Neural cell (in vitro differentiated cells): ENCODE data around the gene GPS1. TPM values are rescaled to one million over a fixed set of nuclear protein-coding genes. Genes with fewer than 3 reads are reported as not detected.

Experiments used
- H2AFZ ChIP-seq: fragments of 200-600, 300-800 bp; sonication (generic), shearing (Covaris generic); 2 replicates; pipeline ENCODE4 v1.6.0; 2014; ENCODE audit warnings: low read depth, mild to moderate bottlenecking, antibody characterized with exemption, low read length, moderate library complexity
- H3F3A ChIP-seq: fragments of 200-600 bp; shearing (Covaris generic); 2 replicates; pipeline ENCODE4 v1.6.1; 2016; ENCODE audit warnings: mild to moderate bottlenecking, moderate library complexity, mixed read lengths, antibody characterized with exemption, low read length; ENCODE audit not compliant: insufficient read depth, poor library complexity, severe bottlenecking
- H3K27ac ChIP-seq: fragments of 200-600, 300-800 bp; sonication (generic), shearing (Covaris generic); 2 replicates; pipeline ENCODE4 v1.5.1; 2014; ENCODE audit warnings: mild to moderate bottlenecking, low read length, moderate library complexity
- H3K27me3 ChIP-seq: fragments of 300-800, 200-600 bp; sonication (generic), shearing (Covaris generic); 2 replicates; pipeline ENCODE4 v1.6.0; 2014; ENCODE audit warnings: mild to moderate bottlenecking, low read depth, low read length, moderate library complexity; ENCODE audit not compliant: insufficient read depth
- H3K36me3 ChIP-seq: fragments of 300-800, 200-600 bp; sonication (generic), shearing (Covaris generic); 2 replicates; pipeline ENCODE4 v1.5.1; 2014; ENCODE audit warnings: mild to moderate bottlenecking, antibody characterized with exemption, low read length, moderate library complexity; ENCODE audit not compliant: insufficient read depth
- H3K4me2 ChIP-seq: fragments of 300-800, 200-600 bp; sonication (generic), shearing (Covaris generic); 2 replicates; pipeline ENCODE4 v1.6.0; 2014; ENCODE audit warnings: mild to moderate bottlenecking, low read length
- H3K4me3 ChIP-seq: fragments of 300-800, 200-600 bp; sonication (generic), shearing (Covaris generic); 2 replicates; pipeline ENCODE4 v1.5.1; 2014; ENCODE audit warnings: mild to moderate bottlenecking, low read length, moderate library complexity
- H3K79me2 ChIP-seq: fragments of 200-600 bp; shearing (Covaris generic); replicated peaks from 2 replicates; pipeline ENCODE4 v1.6.0; 2014; ENCODE audit warnings: mild to moderate bottlenecking, low read length, moderate library complexity; ENCODE audit not compliant: insufficient read depth
- H3K9ac ChIP-seq: fragments of 300-800, 200-600 bp; sonication (generic), shearing (Covaris generic); 2 replicates; pipeline ENCODE4 v1.6.1; 2016; ENCODE audit warnings: mild to moderate bottlenecking, low read length, mixed read lengths
- H3K9me2 ChIP-seq: fragments of 200-600 bp; shearing (Covaris generic); 2 replicates; pipeline ENCODE4 v1.6.1; 2016; ENCODE audit warnings: mild to moderate bottlenecking, low read length, mixed read lengths; ENCODE audit not compliant: insufficient read depth
- H3K9me3 ChIP-seq: fragments of 200-600, 300-800 bp; sonication (generic), shearing (Covaris generic); 2 replicates; pipeline ENCODE4 v1.6.1; 2016; ENCODE audit warnings: mild to moderate bottlenecking, mixed run types, low read length, moderate library complexity, mixed read lengths
- H4K20me1 ChIP-seq: fragments of 200-600 bp; shearing (Covaris generic); 2 replicates; pipeline ENCODE4 v1.6.1; 2016; ENCODE audit warnings: mild to moderate bottlenecking, mixed run types; ENCODE audit not compliant: insufficient read depth
- CTCF ChIP-seq: fragments of 450-650 bp; IDR thresholded peaks from 2 replicates; pipeline ENCODE4 v1.5.1; 2014; ENCODE audit warnings: antibody characterized with exemption, mild to moderate bottlenecking, moderate library complexity; ENCODE audit not compliant: poor library complexity, severe bottlenecking
- EP300 ChIP-seq: fragments of 450-650 bp; conservative IDR thresholded peaks from 2 replicates; pipeline ENCODE4 v1.6.1; 2014; ENCODE audit warnings: antibody characterized with exemption, mild to moderate bottlenecking, moderate library complexity; ENCODE audit not compliant: poor library complexity, severe bottlenecking
- EZH2 ChIP-seq: fragments of 200-600, 300-800 bp; shearing (Covaris generic), sonication (generic); IDR thresholded peaks from 2 replicates; pipeline ENCODE4 v1.6.1; 2014; ENCODE audit warnings: antibody characterized with exemption, low read length, borderline replicate concordance, mild to moderate bottlenecking; ENCODE audit not compliant: insufficient read depth, poor library complexity, severe bottlenecking
- MXI1 ChIP-seq: fragments of 450-650 bp; conservative IDR thresholded peaks from 2 replicates; pipeline ENCODE4 v1.6.1; 2014; ENCODE audit warnings: antibody characterized with exemption, mild to moderate bottlenecking; ENCODE audit not compliant: poor library complexity, severe bottlenecking
- POLR2AphosphoS5 ChIP-seq: IDR thresholded peaks from 2 replicates; pipeline ENCODE4 v1.6.1; 2012
- RAD21 ChIP-seq: fragments of 450-650 bp; conservative IDR thresholded peaks from 2 replicates; pipeline ENCODE4 v1.6.1; 2014; ENCODE audit warnings: antibody characterized with exemption, mild to moderate bottlenecking, moderate library complexity
- REST ChIP-seq: IDR thresholded peaks from 2 replicates; pipeline ENCODE4 v1.6.1; 2012; ENCODE audit warnings: borderline replicate concordance
- SMC3 ChIP-seq: fragments of 450-650 bp; conservative IDR thresholded peaks from 2 replicates; pipeline ENCODE4 v1.6.1; 2014; ENCODE audit warnings: antibody characterized with exemption, mild to moderate bottlenecking, moderate library complexity; ENCODE audit not compliant: poor library complexity
- TAF1 ChIP-seq: IDR thresholded peaks from 2 replicates; pipeline ENCODE4 v1.6.1; 2012; ENCODE audit warnings: low read depth
- polyA minus RNA-seq: library from RNA; depleted of rRNA, polyadenylated mRNA; stranded (reverse); fragments of >200 nt; gene quantifications from 2 replicates; pipeline ENCODE4 v1.2.3, GENCODE V29; 2014
- polyA plus RNA-seq: library from polyadenylated mRNA; depleted of rRNA; stranded (reverse); fragments of >200 nt; gene quantifications from 2 replicates; pipeline ENCODE4 v1.2.3, GENCODE V29; 2014

GPS1 gene
- polyA plus RNA-seq (170 and 215 TPM in 2 replicates), polyA minus RNA-seq (106 and 121 TPM in 2 replicates)

DNA sequence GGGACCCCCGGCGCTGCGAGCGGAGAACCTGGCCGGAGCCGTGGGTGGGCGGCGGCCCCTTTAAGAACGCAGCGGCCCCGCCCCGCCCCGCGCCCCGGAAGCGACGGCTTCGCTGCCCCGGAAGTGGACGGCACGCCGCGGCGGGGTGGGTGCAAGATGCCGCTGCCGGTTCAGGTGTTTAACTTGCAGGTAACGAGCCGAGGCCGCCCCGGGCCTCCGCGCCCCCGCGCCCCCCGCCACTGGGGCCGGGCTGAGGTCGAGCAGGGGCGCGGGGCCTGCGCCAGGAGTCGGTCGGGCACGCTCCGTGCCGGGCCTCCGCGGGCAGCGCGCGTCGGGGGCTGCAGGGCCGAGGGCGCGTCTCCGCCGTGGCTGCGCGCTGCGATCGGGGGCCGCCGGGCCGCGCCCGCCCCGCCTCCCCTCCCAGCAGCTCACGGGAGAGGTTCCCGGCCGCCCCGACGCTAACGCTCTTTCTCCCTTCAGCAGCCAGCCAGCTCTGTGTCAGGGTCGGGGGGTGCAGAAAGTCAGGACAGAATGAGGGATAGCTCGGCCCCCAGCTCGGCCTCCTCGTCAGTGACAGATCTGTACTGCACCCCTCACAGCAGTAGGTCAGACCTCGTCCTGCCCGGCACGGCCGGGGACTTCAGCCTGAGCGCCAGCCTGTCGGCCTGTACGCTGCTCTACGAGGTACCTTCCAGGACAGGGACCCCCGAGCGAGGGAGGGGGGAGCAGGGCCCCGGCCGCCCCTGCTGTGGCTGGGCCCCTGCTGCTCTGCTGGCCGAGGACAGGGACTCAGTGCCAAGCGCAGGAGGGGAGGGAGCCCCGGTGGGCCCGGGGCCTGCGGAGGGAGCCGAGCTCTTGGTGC, at the start of gene GPS1, which contains the start of gene RFNG:
TSS of gene GPS1 (plus strand) at position 123 of the 862 bp plus-strand sequence. CDS start at position 157, 34 bp downstream.
TSS of gene RFNG (minus strand) at position 36 of the 862 bp plus-strand sequence. CDS start 45 bp downstream, outside the sequence.
- H3K27me3 ChIP-seq: no peaks in the 10 kb centered on the region
- peak within 1 kb of the TSS; percentile 92 for H3K4me3 ChIP-seq
- no peaks in the 10 kb centered on the region for H4K20me1 ChIP-seq
- no peak within 1 kb of the TSS for H3K27ac ChIP-seq
- no peaks in the 10 kb centered on the region for H3K9me3 ChIP-seq
- TF ChIP-seq POLR2AphosphoS5 (peak; percentile 86), TAF1 (no peak), MXI1 (peak; percentile 89)
- H3K9ac ChIP-seq: peak within 1 kb of the TSS; percentile 75
- H3K9me2 ChIP-seq: no peaks in the 10 kb centered on the region
- H3F3A ChIP-seq: no peaks in the 10 kb centered on the region
- H2AFZ ChIP-seq: no peak within 1 kb of the TSS
- peaks cover 10% of the 10 kb centered on the region for H3K79me2 ChIP-seq
- H3K4me2 ChIP-seq: peak within 1 kb of the TSS; percentile 84
- H3K36me3 ChIP-seq: no peaks in the 10 kb centered on the region

GRCh38 chr17:82003411-82004381, 48.0 kb upstream of the GPS1 start:
- H3F3A ChIP-seq: no peaks in the 10 kb centered on the region
- no peak overlapping the region for H3K9ac ChIP-seq
- H3K27me3 ChIP-seq: no peaks in the 10 kb centered on the region
- H4K20me1 ChIP-seq: no peaks in the 10 kb centered on the region
- no peaks in the 10 kb centered on the region for H3K36me3 ChIP-seq
- no peak overlapping the region for H3K4me3 ChIP-seq
- H3K4me2 ChIP-seq: no peak overlapping the region
- H3K27ac ChIP-seq: no peak overlapping the region
- no peaks in the 10 kb centered on the region for H3K9me3 ChIP-seq
- H3K9me2 ChIP-seq: no peaks in the 10 kb centered on the region
- TF ChIP-seq EZH2: no peak
- TF ChIP-seq RAD21: no peak
- no peak for TF ChIP-seq POLR2AphosphoS5
- TF ChIP-seq TAF1: no peak
- no peak for TF ChIP-seq EP300
- no peak for TF ChIP-seq MXI1
- TF ChIP-seq CTCF: no peak
- no peak for TF ChIP-seq REST
- no peak for TF ChIP-seq SMC3
- H3K79me2 ChIP-seq: no peaks in the 10 kb centered on the region
- H2AFZ ChIP-seq: no peak overlapping the region
